GM12801 (cell line): ENCODE results near the gene LCT.

Experiments
- TF ChIP-seq, protein P1 (sequence below): IDR thresholded peaks from one replicate; pipeline ENCODE4 v1.5.1; 2011; ENCODE audit warnings: control low read depth; ENCODE audit not compliant: insufficient read length; ENCODE audit errors: extremely low read depth

LCT gene

DNA sequence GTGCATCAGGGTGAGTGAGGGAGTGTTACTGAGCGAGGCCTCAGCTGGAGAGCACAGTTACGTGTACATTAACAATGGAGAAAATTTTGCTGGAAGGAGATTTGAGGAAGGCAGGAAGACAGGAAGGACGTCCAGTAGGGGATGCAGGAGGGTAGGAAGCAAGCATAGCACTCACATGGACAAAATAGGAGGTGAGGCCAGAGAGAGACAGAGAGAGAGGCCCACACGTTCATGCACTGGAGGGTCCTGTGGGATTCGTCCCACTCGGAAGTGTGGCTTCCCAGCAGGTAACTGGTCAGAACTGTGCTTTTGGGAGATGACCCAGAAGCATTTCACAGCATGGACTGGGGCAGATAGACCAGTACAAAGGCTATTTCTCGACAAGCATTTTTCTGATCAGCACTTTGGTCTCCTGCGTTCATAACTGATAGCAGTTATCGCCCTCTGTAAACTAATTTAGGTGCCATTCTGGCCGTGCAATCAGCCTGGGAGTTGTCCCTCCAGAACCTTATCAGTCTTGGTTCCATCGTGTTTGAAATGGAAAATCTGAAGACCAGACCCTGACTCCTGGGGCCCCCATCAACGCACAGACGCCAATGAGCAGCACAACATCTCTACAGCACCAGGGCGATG is 5.7 kb downstream of the LCT start:
- TF ChIP-seq, protein P1, sequence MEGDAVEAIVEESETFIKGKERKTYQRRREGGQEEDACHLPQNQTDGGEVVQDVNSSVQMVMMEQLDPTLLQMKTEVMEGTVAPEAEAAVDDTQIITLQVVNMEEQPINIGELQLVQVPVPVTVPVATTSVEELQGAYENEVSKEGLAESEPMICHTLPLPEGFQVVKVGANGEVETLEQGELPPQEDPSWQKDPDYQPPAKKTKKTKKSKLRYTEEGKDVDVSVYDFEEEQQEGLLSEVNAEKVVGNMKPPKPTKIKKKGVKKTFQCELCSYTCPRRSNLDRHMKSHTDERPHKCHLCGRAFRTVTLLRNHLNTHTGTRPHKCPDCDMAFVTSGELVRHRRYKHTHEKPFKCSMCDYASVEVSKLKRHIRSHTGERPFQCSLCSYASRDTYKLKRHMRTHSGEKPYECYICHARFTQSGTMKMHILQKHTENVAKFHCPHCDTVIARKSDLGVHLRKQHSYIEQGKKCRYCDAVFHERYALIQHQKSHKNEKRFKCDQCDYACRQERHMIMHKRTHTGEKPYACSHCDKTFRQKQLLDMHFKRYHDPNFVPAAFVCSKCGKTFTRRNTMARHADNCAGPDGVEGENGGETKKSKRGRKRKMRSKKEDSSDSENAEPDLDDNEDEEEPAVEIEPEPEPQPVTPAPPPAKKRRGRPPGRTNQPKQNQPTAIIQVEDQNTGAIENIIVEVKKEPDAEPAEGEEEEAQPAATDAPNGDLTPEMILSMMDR = no peak

DNA sequence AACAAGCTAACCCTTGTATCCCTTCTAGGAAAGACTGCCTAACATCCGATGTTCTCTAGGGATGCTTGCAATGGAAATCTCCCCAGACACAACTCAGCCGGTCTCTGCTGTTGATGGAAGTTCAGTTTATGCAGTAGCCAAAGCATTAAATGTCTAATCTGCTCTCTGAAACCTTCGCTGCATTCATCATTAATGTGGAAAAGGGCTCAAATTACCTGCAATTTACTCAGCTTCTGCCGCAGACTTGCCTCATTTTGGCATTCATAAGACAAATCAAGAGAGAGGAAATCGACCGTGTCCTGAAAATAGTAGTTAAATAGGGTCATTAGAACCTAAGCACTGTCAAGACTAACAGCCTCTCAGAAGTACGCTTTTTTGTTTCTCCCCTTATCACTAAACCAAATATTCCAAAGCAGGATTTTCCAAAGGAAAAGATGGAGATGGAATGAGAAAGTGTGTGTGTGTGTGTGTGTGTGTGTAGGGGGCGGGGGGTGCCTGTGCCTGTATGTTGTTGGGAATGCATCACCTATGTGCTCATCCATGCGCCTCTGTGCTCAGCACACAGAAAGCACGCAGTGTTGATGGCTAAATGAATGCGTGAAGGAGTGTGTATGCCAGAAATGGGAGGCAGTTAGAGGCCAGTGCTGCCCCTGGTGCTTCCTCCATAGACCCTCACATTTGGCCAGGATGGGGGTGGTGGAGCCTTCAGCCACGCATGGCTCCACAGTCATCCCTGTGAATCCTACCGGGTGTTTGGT is 7.4 kb downstream of the LCT start:
- TF ChIP-seq, protein P1 = no peak

DNA sequence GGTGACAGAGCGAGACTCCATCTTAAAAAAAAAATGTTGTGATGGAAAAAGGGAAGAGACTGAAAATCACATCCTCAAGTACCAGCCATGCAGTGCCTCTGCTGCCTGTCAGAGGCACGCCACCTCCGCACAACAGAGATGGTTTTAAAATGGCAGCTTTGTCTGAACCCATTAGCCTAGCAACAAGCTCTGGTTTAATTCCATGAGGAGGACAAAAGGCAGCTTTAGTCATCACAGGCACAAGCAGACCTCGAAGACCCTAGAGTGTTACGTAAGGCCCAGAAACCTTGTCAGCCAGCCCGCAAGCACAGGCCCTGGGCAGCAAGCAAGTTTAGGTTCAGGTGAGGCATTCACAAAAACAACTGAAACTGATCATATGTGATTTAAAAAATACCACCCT is 10.4 kb downstream of the LCT start:
- TF ChIP-seq, protein P1 = no peak

DNA sequence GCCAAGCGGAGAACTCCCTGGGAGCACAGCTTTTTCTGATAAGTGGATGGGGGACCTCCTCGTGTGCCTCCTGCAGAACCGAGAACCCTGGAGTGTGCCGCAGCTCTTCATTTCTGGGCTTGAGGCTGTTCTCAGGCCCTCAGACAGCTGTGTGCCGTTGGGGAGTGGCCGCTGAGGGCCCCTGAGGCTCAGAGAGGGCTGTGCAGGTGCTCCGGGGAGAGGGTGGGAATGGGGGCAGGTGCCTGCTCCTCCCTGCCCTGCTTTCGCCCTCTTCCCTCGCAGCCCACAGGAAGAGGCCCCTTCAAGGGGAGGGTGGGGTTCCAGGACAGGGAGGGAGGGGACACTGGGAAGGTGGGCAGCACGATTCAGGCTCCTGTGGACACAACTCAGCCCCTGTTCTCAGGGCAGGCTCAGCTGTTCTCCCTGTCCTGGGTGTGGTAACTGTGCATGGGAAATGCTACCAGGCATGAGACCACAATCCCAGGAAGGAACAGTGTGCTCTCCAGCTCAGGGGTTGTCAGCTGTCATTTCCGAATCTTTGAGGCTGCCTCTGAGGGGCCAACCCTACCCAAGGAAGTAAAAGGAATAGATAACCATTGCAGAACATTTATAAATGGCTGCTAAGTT is 11.3 kb downstream of the LCT start:
- TF ChIP-seq, protein P1 = no peak

DNA sequence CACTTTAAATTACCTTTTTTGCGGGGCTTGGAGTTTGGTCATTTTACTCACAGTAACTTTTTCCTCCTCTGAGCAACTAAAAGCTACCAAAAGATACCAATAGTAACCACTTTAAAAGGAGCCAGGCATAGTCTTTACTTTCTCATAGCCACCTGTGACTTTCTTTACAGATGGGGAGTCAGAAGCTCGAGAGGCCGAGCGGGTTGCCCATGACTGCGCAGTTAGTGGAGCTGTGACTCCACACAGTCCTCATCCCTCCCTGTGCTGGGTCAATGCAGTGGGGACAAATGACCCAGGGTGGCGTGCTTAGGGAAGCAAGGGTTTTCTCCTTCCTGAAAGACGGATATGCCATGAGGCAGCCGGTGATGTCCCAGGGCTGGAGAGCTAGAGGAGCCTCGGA is 11.9 kb downstream of the LCT start:
- TF ChIP-seq, protein P1 = no peak

DNA sequence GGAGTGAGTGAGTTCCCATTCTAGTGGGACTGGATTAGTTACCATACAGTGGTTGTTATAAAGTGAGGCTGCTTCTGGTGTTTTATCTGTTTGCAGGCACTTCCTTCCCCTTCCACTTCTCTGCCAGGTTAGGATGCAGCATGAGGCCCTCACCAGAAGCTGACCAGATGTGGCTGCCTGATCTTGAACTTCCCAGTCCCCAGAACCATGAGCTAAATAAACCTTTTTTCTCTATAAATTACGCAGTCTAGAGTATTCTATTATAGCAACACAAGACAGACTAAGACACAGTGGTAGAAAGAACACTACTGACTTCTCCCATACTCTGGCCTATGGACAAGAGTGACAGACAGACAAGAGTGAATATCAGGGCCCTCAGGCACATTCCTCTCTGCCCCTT is 14.1 kb downstream of the LCT start:
- TF ChIP-seq, protein P1 = no peak

DNA sequence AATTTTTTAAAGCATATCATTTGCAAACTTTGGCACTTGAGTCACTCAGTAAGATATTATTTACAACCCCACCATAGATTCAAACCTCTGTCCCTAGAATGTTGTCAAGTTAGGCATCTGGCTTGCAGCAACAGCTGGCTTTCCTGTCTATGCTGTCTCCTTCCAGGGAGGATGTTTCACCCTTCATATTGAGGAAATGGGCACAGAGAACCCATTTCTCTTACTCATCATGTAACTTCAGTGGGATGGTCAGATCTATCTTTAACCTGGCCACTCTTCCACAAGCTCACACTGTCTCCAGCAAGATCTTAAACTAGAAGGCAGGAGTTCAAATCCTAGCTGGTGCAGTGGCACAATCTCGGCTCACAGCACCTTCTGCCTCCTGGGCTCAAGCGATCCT is 15.8 kb downstream of the LCT start:
- TF ChIP-seq, protein P1 = no peak
